Chondrocyte (in vitro differentiated cells): ENCODE data around the gene DENND2C. TPM values are rescaled to one million over a fixed set of nuclear protein-coding genes. Genes with fewer than 3 reads are reported as not detected.

Experiments
- DNase-seq: peaks from one replicate; pipeline ENCODE4 v3.0.0; 2021; ENCODE audit warnings: mixed read lengths, low spot score
- H3K27ac Mint-ChIP-seq: one replicate; pipeline ENCODE4 v1.8.0; 2021; ENCODE audit warnings: mild to moderate bottlenecking, moderate library complexity, mixed read lengths; ENCODE audit not compliant: unreplicated experiment
- H3K27me3 Mint-ChIP-seq: 2 replicates; pipeline ENCODE4 v1.8.0; 2021; ENCODE audit warnings: low read depth, mixed read lengths
- H3K36me3 Mint-ChIP-seq: 2 replicates; pipeline ENCODE4 v1.8.0; 2021; ENCODE audit warnings: low read depth, mixed read lengths
- H3K4me1 Mint-ChIP-seq: 2 replicates; pipeline ENCODE4 v1.8.0; 2021; ENCODE audit warnings: low read depth, mild to moderate bottlenecking, mixed read lengths
- H3K4me3 Mint-ChIP-seq: one replicate; pipeline ENCODE4 v1.8.0; 2021; ENCODE audit warnings: mild to moderate bottlenecking, moderate library complexity, mixed read lengths; ENCODE audit not compliant: unreplicated experiment
- H3K9me3 Mint-ChIP-seq: 2 replicates; pipeline ENCODE4 v1.8.0; 2021; ENCODE audit warnings: low read depth, mixed read lengths
- total RNA-seq: library from RNA; stranded (reverse); gene quantifications from 3 replicates; pipeline ENCODE4 v1.2.1, GENCODE V29; 2021
- TF ChIP-seq, protein P1 (sequence below): fragments of 200-600 bp; sonication (generic); IDR thresholded peaks from 2 replicates; pipeline ENCODE4 v1.5.0; 2021; ENCODE audit warnings: antibody characterized with exemption, mild to moderate bottlenecking, moderate library complexity

The DENND2C gene
- total RNA-seq, 1 donor from 2014 or later, result 3.3 TPM

DNA sequence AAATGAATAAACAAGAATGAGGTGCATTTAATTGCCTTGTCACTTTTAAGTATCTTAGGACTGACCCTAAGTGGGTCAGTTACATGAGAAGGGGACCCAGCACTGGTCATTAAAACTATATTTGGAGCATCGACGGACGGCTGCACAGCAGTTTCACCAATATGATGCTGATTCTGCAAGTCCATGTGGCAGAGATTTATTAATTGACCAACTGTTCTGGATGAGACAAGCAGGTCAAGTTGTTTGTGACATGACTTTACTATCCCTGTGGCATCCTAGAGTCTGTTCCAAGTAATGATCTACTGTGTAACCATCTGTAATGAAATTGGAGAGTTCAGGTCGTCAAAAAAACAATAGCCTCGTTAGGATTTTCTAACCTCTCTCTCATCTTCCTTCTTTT lies 16.0 kb upstream of the DENND2C start:
- no peaks in the 10 kb centered on the region for H3K4me1 Mint-ChIP-seq
- DNase-seq, result no peak

GRCh38 chr1:114677691-114678090 lies 7.8 kb upstream of the DENND2C start:
- Mint-ChIP-seq H3K27ac (no peak overlapping the region), H3K4me1 (no peaks in the 10 kb centered on the region), H3K36me3 (no peaks in the 10 kb centered on the region), H3K27me3 (peaks cover 47% of the 10 kb centered on the region), H3K9me3 (no peaks in the 10 kb centered on the region), H3K4me3 (no peak overlapping the region)
- TF ChIP-seq, protein P1, sequence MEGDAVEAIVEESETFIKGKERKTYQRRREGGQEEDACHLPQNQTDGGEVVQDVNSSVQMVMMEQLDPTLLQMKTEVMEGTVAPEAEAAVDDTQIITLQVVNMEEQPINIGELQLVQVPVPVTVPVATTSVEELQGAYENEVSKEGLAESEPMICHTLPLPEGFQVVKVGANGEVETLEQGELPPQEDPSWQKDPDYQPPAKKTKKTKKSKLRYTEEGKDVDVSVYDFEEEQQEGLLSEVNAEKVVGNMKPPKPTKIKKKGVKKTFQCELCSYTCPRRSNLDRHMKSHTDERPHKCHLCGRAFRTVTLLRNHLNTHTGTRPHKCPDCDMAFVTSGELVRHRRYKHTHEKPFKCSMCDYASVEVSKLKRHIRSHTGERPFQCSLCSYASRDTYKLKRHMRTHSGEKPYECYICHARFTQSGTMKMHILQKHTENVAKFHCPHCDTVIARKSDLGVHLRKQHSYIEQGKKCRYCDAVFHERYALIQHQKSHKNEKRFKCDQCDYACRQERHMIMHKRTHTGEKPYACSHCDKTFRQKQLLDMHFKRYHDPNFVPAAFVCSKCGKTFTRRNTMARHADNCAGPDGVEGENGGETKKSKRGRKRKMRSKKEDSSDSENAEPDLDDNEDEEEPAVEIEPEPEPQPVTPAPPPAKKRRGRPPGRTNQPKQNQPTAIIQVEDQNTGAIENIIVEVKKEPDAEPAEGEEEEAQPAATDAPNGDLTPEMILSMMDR, result no peak
- no peak for DNase-seq

More for the DNA sequence above, 16.0 kb upstream of the DENND2C start:
- TF ChIP-seq, protein P1, result no peak
- no peaks in the 10 kb centered on the region for H3K36me3 Mint-ChIP-seq
- H3K9me3 Mint-ChIP-seq, result no peaks in the 10 kb centered on the region
- H3K27me3 Mint-ChIP-seq, result peaks cover 55% of the 10 kb centered on the region
- no peak overlapping the region for H3K27ac Mint-ChIP-seq
- H3K4me3 Mint-ChIP-seq, result no peak overlapping the region

DNA sequence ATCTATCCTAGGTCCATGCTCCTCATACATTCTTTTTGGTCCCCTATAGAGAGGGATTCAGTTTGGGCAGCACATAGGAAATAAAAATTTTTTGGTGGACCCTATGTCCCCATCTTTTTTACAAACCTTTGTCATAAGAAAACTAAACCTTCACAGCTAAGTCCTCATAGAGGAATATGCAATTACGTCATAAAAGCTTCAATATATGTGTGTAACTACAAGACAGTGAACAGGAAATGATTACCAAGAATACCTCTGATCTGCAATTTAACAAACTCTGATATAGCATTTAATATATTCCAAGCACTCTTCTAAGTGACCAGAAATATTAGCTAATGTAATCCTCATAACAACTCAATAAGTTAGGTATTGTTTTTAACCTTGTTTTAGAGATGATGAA lies 6.3 kb upstream of the DENND2C start:
- H3K36me3 Mint-ChIP-seq, result no peaks in the 10 kb centered on the region
- H3K4me3 Mint-ChIP-seq, result no peak overlapping the region

GRCh38 chr1:114671939-114672275 lies 2.1 kb upstream of the DENND2C start:
- peaks cover 2% of the 10 kb centered on the region for H3K36me3 Mint-ChIP-seq
- DNase-seq, result no peak
- TF ChIP-seq, protein P1, result no peak
- no peaks in the 10 kb centered on the region for H3K9me3 Mint-ChIP-seq
- peaks cover 19% of the 10 kb centered on the region for H3K27me3 Mint-ChIP-seq
- H3K4me3 Mint-ChIP-seq, result no peak overlapping the region
- H3K4me1 Mint-ChIP-seq, result peaks cover 13% of the 10 kb centered on the region
- H3K27ac Mint-ChIP-seq, result no peak overlapping the region

More for the DNA sequence above, 6.3 kb upstream of the DENND2C start:
- H3K9me3 Mint-ChIP-seq, result no peaks in the 10 kb centered on the region
- no peak overlapping the region for H3K27ac Mint-ChIP-seq
- DNase-seq, result no peak
- TF ChIP-seq, protein P1, result no peak
- no peaks in the 10 kb centered on the region for H3K4me1 Mint-ChIP-seq
- peaks cover 44% of the 10 kb centered on the region for H3K27me3 Mint-ChIP-seq

DNA sequence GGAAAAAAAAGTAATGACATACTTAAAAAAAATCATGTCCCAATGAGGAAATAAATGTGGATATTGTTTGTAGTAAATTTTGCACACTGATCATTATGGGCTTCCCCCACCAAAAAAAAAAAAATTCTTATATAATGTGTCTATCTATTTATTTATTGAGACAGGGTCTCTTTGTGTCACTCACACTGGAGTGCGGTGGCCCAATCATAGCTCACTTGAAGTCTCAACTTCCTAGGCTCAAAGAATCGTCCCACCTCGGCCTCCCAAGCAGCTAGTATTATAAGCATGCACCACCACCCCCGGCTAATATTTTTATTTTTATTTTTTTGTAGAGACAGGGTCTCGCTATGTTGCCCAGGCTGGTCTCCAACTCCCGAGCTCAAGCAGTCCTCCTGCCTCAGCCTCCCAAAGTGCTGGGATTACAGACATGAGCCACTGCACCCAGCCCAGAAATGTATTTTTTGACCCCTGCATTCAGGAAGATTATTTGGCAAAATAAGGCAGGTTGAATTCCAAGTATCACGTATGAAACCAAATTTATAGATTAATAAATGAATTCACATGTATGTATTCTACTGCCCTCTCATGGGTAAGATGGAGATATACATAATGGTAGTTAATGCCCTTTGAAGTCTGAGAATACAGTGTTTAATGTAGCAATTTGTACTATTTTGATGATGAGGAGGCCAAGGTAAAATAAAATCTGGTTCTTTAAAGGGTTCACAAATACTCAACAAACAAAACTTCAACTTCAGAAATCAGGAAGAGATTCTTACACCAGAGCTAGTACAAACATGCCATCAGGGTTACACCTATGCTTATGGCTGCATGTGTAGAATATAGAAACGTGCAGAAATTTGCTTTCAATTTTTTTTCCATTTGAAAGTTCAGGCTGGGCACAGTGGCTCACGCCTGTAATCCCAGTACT lies 1.4 kb upstream of the DENND2C start:
- no peak for DNase-seq

More for the DNA sequence above, 1.4 kb upstream of the DENND2C start:
- no peak overlapping the region for H3K27ac Mint-ChIP-seq
- peaks cover 15% of the 10 kb centered on the region for H3K27me3 Mint-ChIP-seq
- peak overlapping the region; percentile 13 for H3K4me3 Mint-ChIP-seq
- no peaks in the 10 kb centered on the region for H3K9me3 Mint-ChIP-seq
- peaks cover 2% of the 10 kb centered on the region for H3K36me3 Mint-ChIP-seq
- TF ChIP-seq, protein P1, result peak; percentile 87
- H3K4me1 Mint-ChIP-seq, result peaks cover 13% of the 10 kb centered on the region
